Endothelial cell of umbilical vein (primary cell): Measurements from ENCODE around the gene DRC7. TPM values are rescaled to one million over a fixed set of nuclear protein-coding genes. Genes with fewer than 3 reads are reported as not detected.

ENCODE experiments used
- BruUV-seq: library from RNA; stranded (reverse); fragments of 400-500 nt; replicated peaks from 2 replicates; lab custom pipeline; 2021; lab: Mats Ljungman, UMichigan
- CTCF ChIA-PET: fragments of 300-600, 350-600 bp; sonication (Branson Sonifier 250); formaldehyde crosslinking; loops from one replicate; lab custom pipeline; 2021; ENCODE audit warnings: antibody characterized with exemption, inconsistent platforms; lab: Charles Lee
- POLR2A ChIA-PET: fragments of 300-600, 350-600 bp; sonication (Branson Sonifier 250); formaldehyde crosslinking; loops from one replicate; lab custom pipeline; 2021; ENCODE audit warnings: antibody characterized with exemption, inconsistent platforms; lab: Charles Lee
- DNase-seq: peaks from one replicate; pipeline ENCODE4 v3.0.0-alpha.2; 2011; ENCODE audit warnings: low read depth, low spot score
- FAIRE-seq: peaks from 2 replicates; lab custom pipeline; 2011; peaks lifted over from hg19 to GRCh38; lab: Jason Lieb, UNC
- H2AFZ ChIP-seq: 2 replicates; pipeline ENCODE4 v1.6.0; 2012; ENCODE audit warnings: low read depth, low read length, control low read depth, inconsistent platforms
- H3K27ac ChIP-seq: 2 replicates; pipeline ENCODE4 v1.5.1; 2011; ENCODE audit warnings: low read depth, mild to moderate bottlenecking, control low read depth, low read length, moderate library complexity; ENCODE audit not compliant: insufficient read depth
- H3K27me3 ChIP-seq, 2 experiments: 2 replicates each; pipeline versions ENCODE4 v1.6.0 to v1.6.1; 2011; ENCODE audit warnings: low read length in 2 of 2, mixed read lengths in 1 of 2; ENCODE audit not compliant: control insufficient read depth in 2 of 2, insufficient read depth in 2 of 2
- H3K36me3 ChIP-seq, 2 experiments: 2 replicates in 1 of 2; 3 replicates in 1 of 2; pipeline ENCODE4 v1.5.1; 2011; ENCODE audit warnings: low read length in 2 of 2, mild to moderate bottlenecking in 1 of 2, moderate library complexity in 1 of 2; ENCODE audit not compliant: control insufficient read depth in 2 of 2, insufficient read depth in 2 of 2; ENCODE audit errors: extremely low read depth in 1 of 2
- H3K4me1 ChIP-seq: 3 replicates; pipeline ENCODE4 v1.5.1; 2011; ENCODE audit warnings: mild to moderate bottlenecking, low read length; ENCODE audit not compliant: control insufficient read depth, insufficient read depth; ENCODE audit errors: extremely low read depth
- H3K4me2 ChIP-seq: 2 replicates; pipeline ENCODE4 v1.6.1; 2011; ENCODE audit warnings: low read length, control low read depth, mixed read lengths; ENCODE audit not compliant: insufficient read depth
- H3K4me3 ChIP-seq, 3 experiments: fragments of 200-600 bp in 1 of 3; sonication (generic), shearing (Covaris generic) in 1 of 3; replicated peaks in 1 of 3; 2 replicates each; pipeline ENCODE4 v1.5.1; 2011 to 2016; ENCODE audit warnings: control low read depth in 3 of 3, low read length in 3 of 3, mild to moderate bottlenecking in 2 of 3, inconsistent platforms in 1 of 3, low read depth in 1 of 3, moderate library complexity in 1 of 3; ENCODE audit not compliant: insufficient read depth in 1 of 3
- H3K79me2 ChIP-seq: 2 replicates; pipeline ENCODE4 v1.6.0; 2012; ENCODE audit warnings: low read length, inconsistent platforms; ENCODE audit not compliant: control insufficient read depth, insufficient read depth
- H3K9ac ChIP-seq: replicated peaks from 2 replicates; pipeline ENCODE3; 2011; ENCODE audit warnings: low read length, control low read depth; ENCODE audit not compliant: insufficient read depth; ENCODE audit errors: extremely low read depth
- H3K9me1 ChIP-seq: replicated peaks from 3 replicates; pipeline ENCODE4 v1.6.0; 2011; ENCODE audit warnings: mild to moderate bottlenecking, low read length; ENCODE audit not compliant: control insufficient read depth, insufficient read depth; ENCODE audit errors: extremely low read depth
- H3K9me3 ChIP-seq: replicated peaks from 2 replicates; pipeline ENCODE4 v1.5.1; 2012; ENCODE audit warnings: low read length, inconsistent platforms; ENCODE audit not compliant: control insufficient read depth, insufficient read depth
- H4K20me1 ChIP-seq: replicated peaks from 2 replicates; pipeline ENCODE3; 2011; ENCODE audit warnings: mild to moderate bottlenecking, low read length; ENCODE audit not compliant: control insufficient read depth, insufficient read depth; ENCODE audit errors: extremely low read depth
- EZH2 ChIP-seq: IDR thresholded peaks from 2 replicates; pipeline ENCODE4 v1.6.1; 2012; ENCODE audit warnings: borderline replicate concordance, low read depth, mild to moderate bottlenecking, moderate library complexity, low read length, inconsistent platforms; ENCODE audit not compliant: severe bottlenecking
- FOS ChIP-seq: IDR thresholded peaks from 2 replicates; pipeline ENCODE4 v1.6.1; 2011; ENCODE audit warnings: mild to moderate bottlenecking, low read length, moderate library complexity, borderline replicate concordance; ENCODE audit not compliant: insufficient read depth
- GATA2 ChIP-seq: IDR thresholded peaks from 2 replicates; pipeline ENCODE4 v1.7.0; 2011; ENCODE audit warnings: low read depth, mild to moderate bottlenecking, moderate library complexity, mixed read lengths, low read length; ENCODE audit not compliant: insufficient read length, insufficient read depth
- JUN ChIP-seq: IDR thresholded peaks from 2 replicates; pipeline ENCODE4 v1.6.1; 2011; ENCODE audit warnings: borderline replicate concordance, low read depth; ENCODE audit not compliant: insufficient read length, insufficient read depth
- MYC ChIP-seq: IDR thresholded peaks from one replicate; pipeline ENCODE4 v1.6.1; 2011; ENCODE audit warnings: mild to moderate bottlenecking, low read depth, low read length
- POLR2A ChIP-seq: IDR thresholded peaks from 2 replicates; pipeline ENCODE4 v1.6.1; 2012; ENCODE audit warnings: low read depth, mild to moderate bottlenecking, control low read depth, low read length
- POLR2AphosphoS5 ChIP-seq: IDR thresholded peaks from 2 replicates; pipeline ENCODE4 v1.6.1; 2012; ENCODE audit warnings: low read depth, mild to moderate bottlenecking, control low read depth, low read length, moderate library complexity; ENCODE audit not compliant: insufficient read depth
- dilution Hi-C: fragments of 300-500 bp; cut with MboI; formaldehyde crosslinking; loops from one replicate; pipeline ENCODE4 v1.15.0; 2019; ENCODE audit warnings: low sequenced_read_pairs; ENCODE audit not compliant: extremely low pct_ligation_motif_present
- intact Hi-C: fragments of 100-400 bp; cut with micrococcal nuclease; formaldehyde crosslinking; loops from one replicate; pipeline ENCODE4 v1.10.0; 2022
- polyA plus RNA-seq, 4 experiments: library from polyadenylated mRNA; depleted of rRNA in 3 of 4; stranded (reverse) in 3 of 4; unstranded in 1 of 4; fragments of >200 nt; gene quantifications; 2 replicates each; pipeline versions ENCODE4 v1.2.1 to v1.2.3, GENCODE V29; 2011 to 2012; ENCODE audit warnings: missing spikeins in 1 of 4
- total RNA-seq: library from RNA; stranded (reverse); gene quantifications from 2 replicates; pipeline ENCODE4 v1.2.3, GENCODE V29; 2021
- TF ChIP-seq, protein P1 (sequence below): IDR thresholded peaks from 2 replicates; pipeline ENCODE4 v1.6.1; 2011; ENCODE audit not compliant: insufficient read depth, insufficient read length
- TF ChIP-seq, protein P2 (sequence below), 2 donors: IDR thresholded peaks; 1 replicate in 1 of 2; 2 replicates in 1 of 2; pipeline ENCODE4 v1.5.1; 2011; ENCODE audit warnings: low read length in 2 of 2, mild to moderate bottlenecking in 2 of 2, moderate library complexity in 2 of 2, control low read depth in 1 of 2, inconsistent platforms in 1 of 2, low read depth in 1 of 2; ENCODE audit not compliant: insufficient read depth in 1 of 2; ENCODE audit errors: extremely low read depth in 1 of 2

The DRC7 gene
- total and polyA plus RNA-seq, 2 donors (not counting 3 experiments of a cell fraction or from before 2014, with no cell fraction given), result 0.13 to 0.77 TPM

DNA sequence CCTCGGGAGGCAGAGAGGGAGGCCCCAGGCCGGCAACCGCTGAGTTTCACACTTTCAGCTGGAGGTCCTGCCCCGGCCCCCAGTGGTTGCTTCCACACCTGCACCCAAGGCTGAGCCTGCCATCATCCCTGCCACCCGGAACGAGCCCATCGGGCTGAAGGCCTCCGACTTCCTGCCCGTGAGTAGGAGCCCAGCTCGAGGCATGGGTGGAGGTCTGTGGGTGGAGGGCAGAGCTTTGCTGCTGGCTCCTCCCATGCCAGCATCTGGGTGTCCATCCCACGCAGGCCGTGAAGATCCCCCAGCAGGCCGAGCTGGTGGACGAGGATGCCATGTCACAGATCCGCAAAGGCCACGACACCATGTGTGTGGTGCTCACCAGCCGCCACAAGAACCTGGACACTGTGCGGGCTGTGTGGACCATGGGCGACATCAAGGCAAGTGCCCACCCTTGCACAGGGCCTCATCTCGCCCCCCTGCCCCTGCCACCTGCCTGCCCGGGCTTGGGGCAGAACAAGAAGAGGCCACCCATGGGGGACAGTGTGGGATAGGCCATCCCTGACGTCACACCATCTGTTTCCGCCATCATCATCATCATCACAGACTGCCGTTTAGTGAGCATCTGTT lies 60.6 kb downstream of the DRC7 start:
- FAIRE-seq, result no peak
- dilution Hi-C loops (no loop called here), intact Hi-C loops (no loop called here)
- CTCF ChIA-PET, result interaction anchor here (0.8 to 2.8 kb wide), 5 partner anchors 11 to 245 kb away, joined by 3 to 13 read pairs (median 10); partner anchors contain the start of genes USB1 and ZNF319
- Histone ChIP-seq H3K9me3 (no peaks in the 10 kb centered on the region), H4K20me1 (no peaks in the 10 kb centered on the region), H3K4me3 (no peak overlapping the region), H3K9me1 (no peaks in the 10 kb centered on the region), H3K9ac (no peak overlapping the region), H3K4me2 (no peak overlapping the region), H2AFZ (no peak overlapping the region), H3K27ac (no peak overlapping the region), H3K79me2 (no peaks in the 10 kb centered on the region), H3K36me3 (peaks cover 0 to 33% of the 10 kb centered on the region in 2 experiments), H3K27me3 (no peaks in the 10 kb centered on the region), H3K4me1 (no peaks in the 10 kb centered on the region)
- TF ChIP-seq MYC (no peak), JUN (no peak), GATA2 (no peak), POLR2AphosphoS5 (no peak), POLR2A (no peak), FOS (no peak), EZH2 (no peak)
- TF ChIP-seq, protein P1, sequence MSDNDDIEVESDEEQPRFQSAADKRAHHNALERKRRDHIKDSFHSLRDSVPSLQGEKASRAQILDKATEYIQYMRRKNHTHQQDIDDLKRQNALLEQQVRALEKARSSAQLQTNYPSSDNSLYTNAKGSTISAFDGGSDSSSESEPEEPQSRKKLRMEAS, result no peak
- TF ChIP-seq, protein P2, sequence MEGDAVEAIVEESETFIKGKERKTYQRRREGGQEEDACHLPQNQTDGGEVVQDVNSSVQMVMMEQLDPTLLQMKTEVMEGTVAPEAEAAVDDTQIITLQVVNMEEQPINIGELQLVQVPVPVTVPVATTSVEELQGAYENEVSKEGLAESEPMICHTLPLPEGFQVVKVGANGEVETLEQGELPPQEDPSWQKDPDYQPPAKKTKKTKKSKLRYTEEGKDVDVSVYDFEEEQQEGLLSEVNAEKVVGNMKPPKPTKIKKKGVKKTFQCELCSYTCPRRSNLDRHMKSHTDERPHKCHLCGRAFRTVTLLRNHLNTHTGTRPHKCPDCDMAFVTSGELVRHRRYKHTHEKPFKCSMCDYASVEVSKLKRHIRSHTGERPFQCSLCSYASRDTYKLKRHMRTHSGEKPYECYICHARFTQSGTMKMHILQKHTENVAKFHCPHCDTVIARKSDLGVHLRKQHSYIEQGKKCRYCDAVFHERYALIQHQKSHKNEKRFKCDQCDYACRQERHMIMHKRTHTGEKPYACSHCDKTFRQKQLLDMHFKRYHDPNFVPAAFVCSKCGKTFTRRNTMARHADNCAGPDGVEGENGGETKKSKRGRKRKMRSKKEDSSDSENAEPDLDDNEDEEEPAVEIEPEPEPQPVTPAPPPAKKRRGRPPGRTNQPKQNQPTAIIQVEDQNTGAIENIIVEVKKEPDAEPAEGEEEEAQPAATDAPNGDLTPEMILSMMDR (IDR thresholded peaks at IDR 0.05; ENCODE audit: extremely low read depth in 1 of 2, insufficient read depth in 1 of 2, low read depth in 1 of 2, low read length in 2 of 2), result no peak
- POLR2A ChIA-PET, result no interaction called here
- BruUV-seq, result no TSS peak
- no peak for DNase-seq
